H1 (cell line): ENCODE measurements around the gene C1GALT1C1L. TPM values are rescaled to one million over a fixed set of nuclear protein-coding genes. Genes with fewer than 3 reads are reported as not detected.

Experiments
- CTBP2 ChIP-seq: IDR thresholded peaks from 2 replicates; pipeline ENCODE4 v1.7.0; 2011; ENCODE audit warnings: borderline replicate concordance, mild to moderate bottlenecking, moderate library complexity, mixed read lengths, low read length; ENCODE audit not compliant: insufficient read depth, insufficient read length
- NANOG ChIP-seq: IDR thresholded peaks from 2 replicates; pipeline ENCODE4 v1.6.1; 2011; ENCODE audit warnings: low read length, low read depth, mild to moderate bottlenecking, inconsistent platforms; ENCODE audit not compliant: insufficient read depth, poor library complexity, severe bottlenecking
- SAP30 ChIP-seq: fragments of 300-600 bp; sonication (generic); IDR thresholded peaks from 2 replicates; pipeline ENCODE4 v1.7.1; 2012; ENCODE audit warnings: low read length, moderate library complexity, mild to moderate bottlenecking, inconsistent platforms; ENCODE audit not compliant: insufficient read depth, insufficient replicate concordance
- SIX5 ChIP-seq: IDR thresholded peaks from 2 replicates; pipeline ENCODE4 v1.6.1; 2011; ENCODE audit warnings: mild to moderate bottlenecking, low read depth, low read length
- SP1 ChIP-seq: IDR thresholded peaks from 2 replicates; pipeline ENCODE4 v1.6.1; 2011; ENCODE audit warnings: low read depth, low read length
- SP4 ChIP-seq: IDR thresholded peaks from 2 replicates; pipeline ENCODE4 v1.6.1; 2012; ENCODE audit warnings: low read length, inconsistent platforms
- YY1 ChIP-seq: IDR thresholded peaks from 2 replicates; pipeline ENCODE4 v1.6.1; 2011; ENCODE audit warnings: low read depth, mild to moderate bottlenecking, low read length
- polyA plus RNA-seq, 7 experiments: library from polyadenylated mRNA; depleted of rRNA in 3 of 7; stranded (reverse) in 5 of 7; unstranded in 2 of 7; fragments of >200 nt in 5 of 7; fragments of 200-250 nt in 2 of 7; gene quantifications; 1 replicate in 5 of 7; 2 replicates in 1 of 7; 4 replicates in 1 of 7; pipeline versions ENCODE4 v1.2.1 to v1.2.3, GENCODE V29; 2011 to 2013; ENCODE audit warnings: missing spikeins in 2 of 7, mixed read lengths in 2 of 7
- total RNA-seq: library from RNA; stranded (reverse); fragmentation: NEBNext Ultra II Directional; extraction: Animal tissue kit (Norgen Biotek cat#: 25700); gene quantifications from 2 replicates; pipeline ENCODE4 v1.2.1, GENCODE V29; 2021

The C1GALT1C1L gene
- total and polyA plus RNA-seq, 2 of the 8 experiments (the other 6 are each of a cell fraction or from before 2014, with no cell fraction given): 0.12 TPM; not detected in 1

- TF ChIP-seq SP1: no peak
- TF ChIP-seq SIX5: no peak
- no peak for TF ChIP-seq SAP30
- TF ChIP-seq NANOG: no peak
- no peak for TF ChIP-seq YY1
- no peak for TF ChIP-seq CTBP2
- TF ChIP-seq SP4: no peak
Measured at GRCh38 chr2:43631618-43632317, 44.5 kb downstream of the C1GALT1C1L start (continued).

Other genes starting within 250 kb of the C1GALT1C1L start
- 26.8 and 31.4 TPM in 2 replicates for gene THADA, start 80.4 kb downstream of the C1GALT1C1L start, total RNA-seq
- 20.9 and 22.4 TPM in 2 replicates for gene THADA, start 80.4 kb downstream of the C1GALT1C1L start, polyA plus RNA-seq (2011; rRNA removed)
- 3.1 and 5.0 TPM in 2 replicates for gene PLEKHH2, start 39.2 kb downstream of the C1GALT1C1L start, total RNA-seq
- gene PLEKHH2, start 39.2 kb downstream of the C1GALT1C1L start, polyA plus RNA-seq (2011; rRNA removed): 2.0 and 2.2 TPM in 2 replicates
- 6.4 and 7.6 TPM in 2 replicates for gene DYNC2LI1, start 97.6 kb upstream of the C1GALT1C1L start, total RNA-seq
- 2.2 and 3.9 TPM in 2 replicates for gene DYNC2LI1, start 97.6 kb upstream of the C1GALT1C1L start, polyA plus RNA-seq (2011; rRNA removed)
- not detected in 2 replicates for gene ABCG5, start 162.4 kb upstream of the C1GALT1C1L start, total RNA-seq
- not detected in 2 replicates for gene ABCG5, start 162.4 kb upstream of the C1GALT1C1L start, polyA plus RNA-seq (2011; rRNA removed)
- not detected in 2 replicates for gene ABCG8, start 162.5 kb upstream of the C1GALT1C1L start, total RNA-seq
- 0.02 TPM in 1 of 2 replicates, not detected in the other for gene ABCG8, start 162.5 kb upstream of the C1GALT1C1L start, polyA plus RNA-seq (2011; rRNA removed)